Astrocyte (in vitro differentiated cells and primary cell): ENCODE measurements around the gene ROBO2.

Source experiments
- EZH2 ChIP-seq: IDR thresholded peaks from 2 replicates; pipeline ENCODE4 v1.6.1; 2012; ENCODE audit warnings: mild to moderate bottlenecking, low read length, inconsistent platforms; ENCODE audit not compliant: insufficient read depth
- TF ChIP-seq, protein P1 (sequence below): IDR thresholded peaks from 2 replicates; pipeline ENCODE4 v1.5.1; 2011; ENCODE audit warnings: low read depth, mild to moderate bottlenecking, inconsistent platforms, low read length, moderate library complexity; ENCODE audit not compliant: insufficient read depth

- TF ChIP-seq, protein P1, sequence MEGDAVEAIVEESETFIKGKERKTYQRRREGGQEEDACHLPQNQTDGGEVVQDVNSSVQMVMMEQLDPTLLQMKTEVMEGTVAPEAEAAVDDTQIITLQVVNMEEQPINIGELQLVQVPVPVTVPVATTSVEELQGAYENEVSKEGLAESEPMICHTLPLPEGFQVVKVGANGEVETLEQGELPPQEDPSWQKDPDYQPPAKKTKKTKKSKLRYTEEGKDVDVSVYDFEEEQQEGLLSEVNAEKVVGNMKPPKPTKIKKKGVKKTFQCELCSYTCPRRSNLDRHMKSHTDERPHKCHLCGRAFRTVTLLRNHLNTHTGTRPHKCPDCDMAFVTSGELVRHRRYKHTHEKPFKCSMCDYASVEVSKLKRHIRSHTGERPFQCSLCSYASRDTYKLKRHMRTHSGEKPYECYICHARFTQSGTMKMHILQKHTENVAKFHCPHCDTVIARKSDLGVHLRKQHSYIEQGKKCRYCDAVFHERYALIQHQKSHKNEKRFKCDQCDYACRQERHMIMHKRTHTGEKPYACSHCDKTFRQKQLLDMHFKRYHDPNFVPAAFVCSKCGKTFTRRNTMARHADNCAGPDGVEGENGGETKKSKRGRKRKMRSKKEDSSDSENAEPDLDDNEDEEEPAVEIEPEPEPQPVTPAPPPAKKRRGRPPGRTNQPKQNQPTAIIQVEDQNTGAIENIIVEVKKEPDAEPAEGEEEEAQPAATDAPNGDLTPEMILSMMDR: no peak
- TF ChIP-seq EZH2: no peak
These were observed 283.7 kb downstream of the ROBO2 start for GRCh38 chr3:77323626-77324025.
